ENCODE data around the gene DNLZ.

DNA sequence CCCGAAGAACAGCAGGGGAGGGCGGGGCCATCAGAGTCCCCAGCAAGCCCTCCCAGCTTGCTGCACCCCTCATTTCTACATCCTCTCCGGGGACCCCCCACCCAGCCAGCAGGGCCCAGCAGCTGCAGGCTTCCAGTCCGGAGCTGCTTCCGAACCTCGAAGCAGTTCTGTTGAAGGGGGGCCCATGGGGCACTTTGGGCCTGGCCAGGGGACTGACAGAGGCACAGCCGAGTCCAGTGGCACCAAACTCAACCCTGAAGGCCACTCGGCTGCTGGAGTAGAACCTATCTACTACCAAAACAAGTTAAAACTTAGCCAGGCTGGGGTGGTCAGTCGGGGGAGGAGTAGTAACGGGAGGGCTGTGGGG, 51.6 kb downstream of the DNLZ start:
- TF ChIP-seq YY1 (IDR thresholded peaks at IDR 0.05; ENCODE audit: insufficient read depth, insufficient read length) (no peak), ZNF274 (IDR thresholded peaks at IDR 0.05; ENCODE audit: low read depth, low read length) (no peak)
